ENCODE measurements around the gene MROH7.

MROH7 gene

GRCh38 chr1:54607821-54608565 lies 33.6 kb upstream of the MROH7 start:
- Histone ChIP-seq H3K9me3 (ENCODE audit: control insufficient read depth, insufficient read depth, low read depth, low read length) (no peaks in the 10 kb centered on the region), H3K36me3 (ENCODE audit: control insufficient read depth in 2 of 2, insufficient read depth in 1 of 2, low read length in 2 of 2) (no peaks in the 10 kb centered on the region), H3K27ac (ENCODE audit: extremely low read depth, low read depth, low read length) (no peak overlapping the region), H3K4me3 (ENCODE audit: low read depth, low read length) (no peak overlapping the region), H3K4me1 (ENCODE audit: control insufficient read depth, insufficient read depth, low read length) (no peaks in the 10 kb centered on the region)
- ChIA-PET CTCF (no interaction called here), POLR2A (interaction anchor here (0.6 kb wide), 1 partner anchor 103 kb away, joined by 4 read pairs; no protein-coding TSS in a partner anchor)
- TF ChIP-seq ZFP37 (tag by site-specific recombination; IDR thresholded peaks at IDR 0.05) = no peak
- no peak for TF ChIP-seq MYNN (tag by site-specific recombination; IDR thresholded peaks at IDR 0.05; ENCODE audit: borderline replicate concordance)
- TF ChIP-seq ZNF302 (tag by site-specific recombination; IDR thresholded peaks at IDR 0.05; ENCODE audit: low read depth) = no peak
- TF ChIP-seq KLF17 (tag by site-specific recombination; IDR thresholded peaks at IDR 0.05) = no peak
- no peak for TF ChIP-seq MEIS1 (CRISPR knock-in tag; IDR thresholded peaks at IDR 0.05; ENCODE audit: borderline replicate concordance)
- no peak for TF ChIP-seq OVOL3 (tag by site-specific recombination; IDR thresholded peaks at IDR 0.05)
- no peak for TF ChIP-seq ZNF585B (tag by site-specific recombination; IDR thresholded peaks at IDR 0.05)
- TF ChIP-seq ZNF501 (tag by site-specific recombination; IDR thresholded peaks at IDR 0.05) = no peak
- no peak for TF ChIP-seq ZNF148 (tag by site-specific recombination; IDR thresholded peaks at IDR 0.05; ENCODE audit: borderline replicate concordance)
- TF ChIP-seq RBAK (tag by site-specific recombination; IDR thresholded peaks at IDR 0.05) = no peak
- no peak for TF ChIP-seq SALL2 (tag by site-specific recombination; IDR thresholded peaks at IDR 0.05; ENCODE audit: borderline replicate concordance)
- TF ChIP-seq ZSCAN16 (tag by site-specific recombination; IDR thresholded peaks at IDR 0.05) = no peak
- TF ChIP-seq SETDB1 (IDR thresholded peaks at IDR 0.05; ENCODE audit: insufficient read length, low read length) = no peak
- no peak for TF ChIP-seq ZNF248 (tag by site-specific recombination; IDR thresholded peaks at IDR 0.05)

- Histone ChIP-seq H3K4me3 (ENCODE audit: low read depth, low read length) (no peak overlapping the region), H3K4me1 (ENCODE audit: control insufficient read depth, insufficient read depth, low read length) (no peaks in the 10 kb centered on the region), H3K9me3 (ENCODE audit: control insufficient read depth, insufficient read depth, low read depth, low read length) (no peaks in the 10 kb centered on the region), H3K36me3 (ENCODE audit: control insufficient read depth in 2 of 2, insufficient read depth in 1 of 2, low read length in 2 of 2) (no peaks in the 10 kb centered on the region), H3K27ac (ENCODE audit: extremely low read depth, low read depth, low read length) (no peak overlapping the region)
- CTCF ChIA-PET = no interaction called here
- TF ChIP-seq HIC1 (tag by site-specific recombination; IDR thresholded peaks at IDR 0.05) (no peak), ZNF311 (tag by site-specific recombination; IDR thresholded peaks at IDR 0.05; ENCODE audit: borderline replicate concordance) (no peak), ZNF488 (tag by site-specific recombination; IDR thresholded peaks at IDR 0.05) (no peak), ZBTB10 (tag by site-specific recombination; IDR thresholded peaks at IDR 0.05) (no peak), ZNF501 (tag by site-specific recombination; IDR thresholded peaks at IDR 0.05) (no peak), SP2 (tag by site-specific recombination; IDR thresholded peaks at IDR 0.05) (no peak), OVOL3 (tag by site-specific recombination; IDR thresholded peaks at IDR 0.05) (no peak), ZNF23 (tag by site-specific recombination; IDR thresholded peaks at IDR 0.05; ENCODE audit: borderline replicate concordance) (no peak)
- POLR2A ChIA-PET = interaction anchor here (0.6 kb wide), 1 partner anchor 104 kb away, joined by 4 read pairs; no protein-coding TSS in a partner anchor
These were observed 32.9 kb upstream of the MROH7 start for GRCh38 chr1:54608566-54609230.
